CD4-positive, alpha-beta T cell treated with Interleukin-17A for 1 hour (primary cell): ENCODE measurements around the gene LAYN.
A peak's percentile ranks its signal among the peaks of the same experiment; 100 is the strongest.

ENCODE experiments used
- DNase-seq: peaks from one replicate; pipeline ENCODE4 v3.0.0-alpha.2; 2020

Gene LAYN

DNA sequence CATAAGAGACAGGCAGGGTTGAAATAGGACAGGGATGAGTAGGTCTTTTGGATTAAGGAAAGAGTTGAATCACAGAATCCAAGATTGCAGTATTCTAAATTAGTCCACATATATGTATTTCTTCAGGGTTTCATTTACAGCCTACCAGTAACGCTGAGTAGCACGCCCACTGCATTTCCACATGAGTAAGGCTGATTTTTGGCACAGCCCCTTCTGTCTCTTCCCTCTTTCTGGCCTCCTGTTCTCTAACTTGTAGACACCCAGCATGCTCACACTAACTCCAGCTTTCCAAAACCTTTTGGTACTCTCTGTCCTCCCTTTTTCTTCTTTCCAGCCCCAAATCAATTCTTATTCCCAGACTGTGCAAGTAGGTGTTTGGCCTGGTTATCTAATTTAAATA, 58.0 kb downstream of the LAYN start:
- no peak for DNase-seq

DNA sequence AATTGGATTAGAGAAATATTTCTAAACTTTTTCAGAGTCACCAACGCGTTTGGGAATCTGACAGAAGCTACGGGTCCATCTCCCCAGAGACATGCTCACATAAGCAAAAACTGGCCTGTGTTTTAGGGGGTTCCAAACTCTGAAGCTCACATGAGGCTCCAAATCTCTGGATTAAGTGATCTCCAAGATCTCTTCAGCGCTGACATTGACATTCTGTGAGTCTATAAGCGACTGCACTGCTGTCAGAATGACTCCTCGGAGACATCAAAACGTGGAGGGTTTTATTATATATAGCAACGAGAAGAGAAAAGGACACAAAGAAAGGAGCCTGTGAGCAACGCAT, 61.1 kb downstream of the LAYN start:
- no peak for DNase-seq

DNA sequence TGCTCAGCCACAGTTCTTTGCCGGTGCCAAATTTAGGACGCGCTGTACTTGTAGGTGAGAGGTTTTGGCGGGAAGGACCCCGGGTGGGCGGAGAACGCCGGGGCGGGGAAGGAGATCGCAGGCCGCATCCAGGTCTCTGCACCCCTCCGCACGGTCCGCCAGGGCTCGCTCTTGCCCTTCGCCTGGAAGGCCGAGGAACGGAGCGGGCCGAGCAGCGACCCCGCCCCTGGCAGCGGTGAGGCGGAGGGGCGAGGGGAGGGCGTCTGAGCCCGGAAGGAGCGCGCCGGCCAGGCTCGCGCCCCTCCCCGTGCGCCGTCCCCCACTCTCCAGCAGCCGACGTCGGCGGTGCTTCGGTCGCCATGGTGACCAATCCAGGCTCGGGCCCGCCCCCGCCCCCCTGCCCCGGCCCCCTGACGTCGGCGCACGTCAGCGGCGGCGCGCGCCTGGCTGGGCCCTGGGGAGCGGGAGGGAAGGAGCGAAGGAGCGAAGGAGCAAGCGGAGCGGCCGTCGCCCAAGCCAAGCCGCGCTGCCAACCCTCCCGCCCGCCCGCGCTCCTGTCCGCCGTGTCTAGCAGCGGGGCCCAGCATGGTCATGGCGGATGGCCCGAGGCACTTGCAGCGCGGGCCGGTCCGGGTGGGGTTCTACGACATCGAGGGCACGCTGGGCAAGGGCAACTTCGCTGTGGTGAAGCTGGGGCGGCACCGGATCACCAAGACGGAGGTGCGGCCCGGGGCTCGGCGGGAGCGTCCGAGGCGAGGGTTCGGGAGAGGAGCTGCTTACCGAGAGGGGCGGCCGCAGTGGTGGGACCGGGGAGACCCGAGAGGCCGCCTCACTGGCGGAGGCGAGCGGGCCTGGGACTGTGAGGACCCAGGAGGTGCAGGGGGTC, 61.7 kb downstream of the LAYN start, which contains the start of gene SIK2:
TSS of gene SIK2 (plus strand) at position 471 of the 886 bp plus-strand sequence. CDS start at position 586, 115 bp downstream.
- peak; percentile 93 for DNase-seq

DNA sequence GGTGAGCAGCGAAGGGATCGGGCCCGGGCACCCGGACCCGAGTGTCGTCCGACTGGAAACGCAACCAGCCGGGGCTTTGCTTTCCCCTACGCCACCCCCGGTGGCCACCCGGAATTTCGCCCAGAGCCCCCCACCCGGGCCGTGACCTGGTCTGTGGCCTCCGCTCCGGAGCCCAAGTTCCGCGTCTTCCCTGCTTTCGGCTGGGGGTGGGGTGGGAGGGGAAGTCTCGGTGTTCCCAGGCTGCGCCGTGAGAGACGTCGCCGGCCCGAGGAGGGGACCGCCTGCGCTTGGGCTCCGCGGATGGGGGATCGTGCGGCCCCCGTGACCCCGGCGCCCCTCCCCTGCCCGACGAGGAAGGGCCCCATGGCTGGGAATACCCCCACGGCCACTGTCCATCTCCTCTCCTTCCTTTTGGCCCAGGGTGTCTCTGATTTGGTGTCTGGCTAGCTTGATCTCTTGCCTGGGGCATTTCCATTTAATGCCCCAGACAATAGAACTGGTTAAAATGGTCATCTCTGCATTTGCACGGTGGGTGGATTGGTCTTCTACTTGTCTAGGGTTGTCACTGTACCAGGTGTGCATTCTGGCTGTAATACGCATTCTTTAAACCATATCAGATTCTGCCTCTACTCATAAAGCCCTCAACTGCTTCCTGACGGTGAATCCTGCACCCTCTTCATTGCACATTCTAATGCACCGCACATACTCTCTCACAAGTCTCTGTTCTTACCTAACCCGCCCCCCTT, 62.5 kb downstream of the LAYN start:
- peak; percentile 39 for DNase-seq

DNA sequence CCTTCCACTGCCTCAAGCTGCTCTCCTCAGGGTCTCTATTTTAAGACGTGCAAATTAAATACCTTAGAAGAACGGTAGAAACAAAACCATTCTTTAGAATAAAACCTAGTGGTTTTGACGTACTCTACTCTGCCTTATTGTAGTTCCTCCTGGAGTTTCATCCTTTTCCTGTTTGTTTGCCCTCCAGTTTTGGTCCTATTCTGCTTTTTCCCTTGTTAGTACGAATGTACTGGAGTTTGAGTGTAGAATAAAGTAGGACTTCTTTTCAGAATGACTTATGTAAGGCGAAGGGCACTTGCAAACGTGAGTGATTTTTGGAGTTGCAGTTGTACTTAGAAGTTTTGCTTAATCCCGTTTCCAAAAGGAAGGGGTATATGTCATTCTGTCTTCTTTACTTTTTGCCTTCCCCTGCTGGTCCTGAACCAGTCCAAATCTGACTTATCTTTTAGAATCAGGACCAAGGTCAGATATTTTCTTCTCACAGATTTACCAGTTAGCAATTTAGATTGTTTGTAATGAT, 63.2 kb downstream of the LAYN start:
- DNase-seq: no peak

DNA sequence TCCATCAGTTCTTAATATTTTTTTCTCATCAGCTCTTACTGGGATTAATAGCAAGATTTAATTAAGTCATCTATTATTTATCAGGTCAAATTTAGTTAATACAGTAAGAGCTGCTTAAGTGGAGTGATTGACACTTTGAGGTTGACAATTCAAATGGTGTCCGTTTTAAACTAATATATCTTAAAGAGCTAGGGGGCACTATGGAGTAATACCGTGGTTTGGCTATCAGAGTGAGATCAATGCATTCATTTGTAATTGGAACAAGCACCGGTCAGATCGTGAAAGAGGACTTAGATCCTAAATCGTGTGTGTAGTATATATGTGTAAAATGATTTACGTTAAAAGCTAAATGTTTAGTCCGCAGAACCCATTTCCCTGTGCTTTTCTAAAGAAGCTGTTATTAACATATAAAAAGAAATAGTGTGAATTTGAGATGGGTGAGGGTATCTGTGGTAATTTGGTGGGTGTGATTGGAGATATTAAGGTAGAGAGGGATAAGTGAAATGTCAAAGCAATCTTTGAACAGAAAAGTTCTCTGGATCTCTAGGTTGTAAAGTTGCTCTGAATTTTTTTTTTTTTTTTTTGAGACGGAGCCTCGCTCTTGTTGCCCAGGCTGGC, 64.0 kb downstream of the LAYN start:
- peak; percentile 71 for DNase-seq

DNA sequence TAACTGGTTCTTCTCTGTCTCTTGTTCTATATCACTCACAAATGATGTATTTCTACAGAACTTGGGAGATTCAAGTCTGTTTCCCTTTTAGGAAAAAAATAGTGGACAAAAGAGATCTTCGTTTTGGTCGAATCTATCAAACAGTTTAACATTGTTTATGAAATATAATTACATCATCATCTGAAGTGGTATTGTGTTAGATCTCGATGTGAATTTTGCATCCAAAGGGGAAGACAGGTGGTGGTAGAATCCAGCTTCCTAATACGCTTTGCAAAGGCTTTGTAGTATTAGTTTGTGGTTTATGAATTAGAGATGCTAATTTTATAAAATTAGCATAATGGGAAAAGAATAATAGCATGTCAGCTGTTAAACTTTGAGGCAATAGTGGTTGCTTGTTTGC, 65.2 kb downstream of the LAYN start:
- DNase-seq: no peak

DNA sequence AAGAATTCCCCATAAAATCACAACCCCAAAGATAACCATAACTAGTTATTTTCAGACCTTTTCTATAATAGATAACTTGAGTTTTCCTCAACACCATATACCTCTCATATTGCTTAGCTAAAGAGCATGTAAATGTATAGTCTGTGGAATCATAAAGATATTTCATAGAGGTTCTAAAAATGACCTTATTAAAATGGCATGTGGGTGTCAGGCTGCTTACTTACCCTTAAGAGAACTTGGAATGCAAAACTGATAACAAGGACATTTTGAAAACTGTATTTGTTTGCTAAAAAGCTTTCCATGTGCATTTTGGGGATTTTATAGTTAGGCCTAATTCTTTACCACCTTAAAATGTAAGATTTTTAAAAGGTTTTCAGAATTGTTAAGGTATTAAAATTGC, 66.5 kb downstream of the LAYN start:
- DNase-seq: no peak

DNA sequence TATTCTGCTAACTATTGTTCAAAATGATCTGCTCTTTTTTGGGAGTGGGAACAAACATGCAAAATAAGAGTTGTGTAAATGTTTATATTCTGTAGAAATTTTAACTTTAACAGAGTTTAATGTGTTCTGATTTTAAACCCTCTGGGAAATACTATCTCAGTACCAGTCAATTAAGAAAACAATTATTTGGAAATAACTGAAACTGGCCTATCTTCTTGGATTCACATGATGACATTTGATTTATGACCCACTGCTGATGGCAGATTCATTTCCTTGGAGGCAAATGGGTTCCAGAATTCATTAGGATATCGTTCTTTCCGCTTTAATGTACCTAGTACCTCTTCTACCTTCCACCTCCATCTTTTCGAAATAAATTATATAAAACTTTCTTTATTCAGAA, 67.2 kb downstream of the LAYN start:
- no peak for DNase-seq
